Suppressor macrophage treated with lipopolysaccharide for 1 hour (primary cell): ENCODE data around the gene CACNA1C.
"Not testable (repeated sequence)": the region's sequence is repeated elsewhere in the genome, so short reads cannot be mapped to it uniquely, and the experiment has no call there.

ENCODE experiments used
- DNase-seq, 3 donors: peaks; one replicate each; pipeline ENCODE4 v3.0.0-alpha.2; 2020 to 2022

CACNA1C gene

GRCh38 chr12:2113119-2113912, 60.5 kb downstream of the CACNA1C start:
- no peak for DNase-seq

GRCh38 chr12:2114071-2114470, 61.3 kb downstream of the CACNA1C start:
- no peak for DNase-seq

GRCh38 chr12:2115101-2115845, 62.5 kb downstream of the CACNA1C start:
- no peak for DNase-seq

GRCh38 chr12:2117541-2117940, 64.8 kb downstream of the CACNA1C start:
- DNase-seq, result no peak

GRCh38 chr12:2118061-2118460, 65.3 kb downstream of the CACNA1C start:
- no peak for DNase-seq

GRCh38 chr12:2118481-2119255, 65.9 kb downstream of the CACNA1C start:
- no peak for DNase-seq

- no peak for DNase-seq
Observed at GRCh38 chr12:2119266-2119665, 66.5 kb downstream of the CACNA1C start.

- no peak for DNase-seq
Observed at GRCh38 chr12:2120982-2121758, 68.4 kb downstream of the CACNA1C start.

GRCh38 chr12:2124466-2125023, 71.8 kb downstream of the CACNA1C start:
- no peak for DNase-seq

- DNase-seq, result no peak
Observed at GRCh38 chr12:2125651-2126522, 73.1 kb downstream of the CACNA1C start.

- no peak for DNase-seq
Observed at GRCh38 chr12:2126676-2127406, 74.1 kb downstream of the CACNA1C start.

GRCh38 chr12:2129076-2129475, 76.3 kb downstream of the CACNA1C start:
- DNase-seq, result no peak

GRCh38 chr12:2135661-2136418, 83.1 kb downstream of the CACNA1C start:
- not testable (repeated sequence) for DNase-seq

GRCh38 chr12:2136901-2137300, 84.1 kb downstream of the CACNA1C start:
- DNase-seq, result no peak

GRCh38 chr12:2137711-2138110, 84.9 kb downstream of the CACNA1C start:
- DNase-seq, result no peak

- no peak for DNase-seq
Observed at GRCh38 chr12:2138294-2138693, 85.5 kb downstream of the CACNA1C start.

- DNase-seq, result no peak
Observed at GRCh38 chr12:2138871-2139308, 86.1 kb downstream of the CACNA1C start.

GRCh38 chr12:2139651-2140050, 86.9 kb downstream of the CACNA1C start:
- no peak for DNase-seq

- DNase-seq, result no peak
Observed at GRCh38 chr12:2140858-2141519, 88.2 kb downstream of the CACNA1C start.
